ENCODE results near the gene PLSCR4. TPM values are rescaled to one million over a fixed set of nuclear protein-coding genes. Genes with fewer than 3 reads are reported as not detected.
"Not testable (repeated sequence)": the region's sequence is repeated elsewhere in the genome, so short reads cannot be mapped to it uniquely, and the experiment has no call there.

The PLSCR4 gene
- total and polyA plus RNA-seq, 8 donors, result 39.7 to 71.1 (median 58.1) TPM

DNA sequence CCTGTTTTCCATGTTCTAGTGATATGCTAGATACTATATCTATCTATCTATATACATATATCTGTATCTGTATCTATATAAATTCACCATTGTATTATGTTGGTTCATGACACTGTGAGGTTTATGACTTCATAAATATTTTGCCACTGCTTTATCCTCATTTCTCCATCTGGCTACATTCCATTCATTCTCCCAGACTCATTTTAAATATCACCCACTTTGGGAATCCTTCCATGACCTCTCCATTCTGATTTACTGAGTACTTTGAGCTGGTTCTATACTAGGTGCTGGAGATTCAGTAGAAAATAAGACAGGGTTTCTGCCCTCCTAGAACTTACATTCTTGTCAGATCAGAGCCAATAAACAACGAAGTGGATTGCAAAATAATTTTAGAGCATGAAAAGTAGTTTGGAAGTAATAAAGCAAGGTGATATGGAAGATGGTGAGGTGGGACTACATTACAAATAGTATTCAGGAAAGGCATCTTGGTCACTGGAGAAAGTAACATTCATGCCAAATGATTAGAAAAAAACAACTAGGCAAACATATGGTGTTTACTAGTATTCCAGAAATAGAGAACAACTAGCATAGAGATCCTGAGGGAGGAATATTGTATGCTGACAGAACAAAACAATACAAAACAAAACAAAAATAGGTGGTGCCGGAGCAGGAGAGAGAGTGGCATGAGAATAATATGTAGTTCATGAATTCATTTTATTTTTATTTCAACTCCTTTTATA is 11.6 kb upstream of the PLSCR4 start:
- TF ChIP-seq, protein P1, sequence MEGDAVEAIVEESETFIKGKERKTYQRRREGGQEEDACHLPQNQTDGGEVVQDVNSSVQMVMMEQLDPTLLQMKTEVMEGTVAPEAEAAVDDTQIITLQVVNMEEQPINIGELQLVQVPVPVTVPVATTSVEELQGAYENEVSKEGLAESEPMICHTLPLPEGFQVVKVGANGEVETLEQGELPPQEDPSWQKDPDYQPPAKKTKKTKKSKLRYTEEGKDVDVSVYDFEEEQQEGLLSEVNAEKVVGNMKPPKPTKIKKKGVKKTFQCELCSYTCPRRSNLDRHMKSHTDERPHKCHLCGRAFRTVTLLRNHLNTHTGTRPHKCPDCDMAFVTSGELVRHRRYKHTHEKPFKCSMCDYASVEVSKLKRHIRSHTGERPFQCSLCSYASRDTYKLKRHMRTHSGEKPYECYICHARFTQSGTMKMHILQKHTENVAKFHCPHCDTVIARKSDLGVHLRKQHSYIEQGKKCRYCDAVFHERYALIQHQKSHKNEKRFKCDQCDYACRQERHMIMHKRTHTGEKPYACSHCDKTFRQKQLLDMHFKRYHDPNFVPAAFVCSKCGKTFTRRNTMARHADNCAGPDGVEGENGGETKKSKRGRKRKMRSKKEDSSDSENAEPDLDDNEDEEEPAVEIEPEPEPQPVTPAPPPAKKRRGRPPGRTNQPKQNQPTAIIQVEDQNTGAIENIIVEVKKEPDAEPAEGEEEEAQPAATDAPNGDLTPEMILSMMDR (IDR thresholded peaks at IDR 0.05), result no peak
- DNase-seq (no peak), ATAC-seq (no peak)
- H3K4me1 ChIP-seq, result no peaks in the 10 kb centered on the region
- H3K4me3 ChIP-seq, result no peak overlapping the region
- H3K27ac ChIP-seq, result no peak overlapping the region
- no peaks in the 10 kb centered on the region for H3K27me3 ChIP-seq
- H3K9me3 ChIP-seq, result no peaks in the 10 kb centered on the region
- no peaks in the 10 kb centered on the region for H3K36me3 ChIP-seq
- intact Hi-C loops (cut with DNase I), result no loop called here

DNA sequence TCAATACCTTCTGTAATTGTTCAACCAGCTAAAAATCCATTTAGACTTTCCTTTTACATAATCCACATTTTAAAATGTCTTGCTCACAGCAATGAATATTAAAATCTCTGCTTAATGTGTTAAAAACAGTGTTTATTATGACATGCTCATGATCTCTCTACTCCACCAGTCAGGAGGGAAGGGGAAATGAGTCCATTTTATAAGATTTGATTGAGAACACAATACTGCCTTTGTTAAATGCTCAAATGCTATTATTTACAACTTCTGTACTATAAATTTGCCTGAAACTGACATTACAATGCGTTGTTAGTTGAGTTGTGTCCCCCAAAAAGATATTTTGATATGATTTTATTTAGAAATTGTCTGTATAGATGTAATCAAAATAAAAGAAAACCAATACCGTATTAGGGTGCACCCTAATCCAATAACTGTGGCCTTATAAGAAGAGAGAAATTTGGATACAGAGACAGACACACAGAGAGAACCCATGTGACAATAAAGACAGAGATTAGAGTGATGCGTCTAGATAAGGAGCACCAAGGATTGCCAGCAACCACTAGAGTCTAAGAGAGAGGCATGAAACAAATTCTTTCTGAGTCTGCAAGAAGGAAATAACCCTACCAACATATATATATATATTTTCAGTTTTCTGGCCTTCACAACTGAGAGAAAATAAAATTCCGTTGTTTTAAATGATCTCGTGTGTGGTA is 9.1 kb upstream of the PLSCR4 start:
- no peak for ATAC-seq
- H3K9me3 ChIP-seq, result no peaks in the 10 kb centered on the region
- no peaks in the 10 kb centered on the region for H3K27me3 ChIP-seq
- no peak overlapping the region for H3K4me3 ChIP-seq
- DNase-seq, result no peak
- intact Hi-C loops (cut with DNase I), result no loop called here
- no peaks in the 10 kb centered on the region for H3K4me1 ChIP-seq
- H3K36me3 ChIP-seq, result no peaks in the 10 kb centered on the region
- no peak overlapping the region for H3K27ac ChIP-seq
- TF ChIP-seq, protein P1 (IDR thresholded peaks at IDR 0.05), result no peak

DNA sequence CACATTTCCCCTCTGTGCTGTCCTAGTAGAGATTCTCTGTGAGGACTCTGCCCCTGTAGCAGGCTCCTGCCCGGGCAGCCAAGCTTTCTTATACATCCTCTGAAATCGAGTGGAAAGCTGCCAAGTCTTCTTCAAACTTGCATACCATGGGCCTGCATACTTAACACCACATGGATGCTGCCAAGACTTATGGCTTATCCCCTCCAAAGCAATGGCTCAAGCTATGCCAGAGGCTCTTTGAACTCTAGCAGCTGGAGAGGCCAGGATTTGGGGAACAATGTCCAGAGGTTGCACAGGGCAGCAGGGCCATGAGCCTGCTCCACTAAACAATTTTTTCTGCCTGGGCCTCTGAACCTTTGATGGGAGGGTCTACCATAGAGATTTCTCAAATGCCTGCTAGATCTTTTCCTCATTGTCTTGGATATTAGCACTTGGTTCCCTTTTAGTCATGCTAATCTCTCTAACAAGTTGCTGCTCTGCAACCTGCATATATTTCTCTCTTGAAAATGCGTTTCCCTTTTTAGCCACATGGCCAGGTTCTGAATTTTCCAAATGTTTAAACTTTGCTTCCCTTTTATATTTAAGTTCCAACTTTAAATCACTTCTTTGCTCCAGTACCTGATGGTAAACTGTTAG is 6.1 kb upstream of the PLSCR4 start:
- peak in 1 of 4 donors; percentile 33 for DNase-seq
- intact Hi-C loops (cut with DNase I), result no loop called here
- no peaks in the 10 kb centered on the region for H3K36me3 ChIP-seq

DNA sequence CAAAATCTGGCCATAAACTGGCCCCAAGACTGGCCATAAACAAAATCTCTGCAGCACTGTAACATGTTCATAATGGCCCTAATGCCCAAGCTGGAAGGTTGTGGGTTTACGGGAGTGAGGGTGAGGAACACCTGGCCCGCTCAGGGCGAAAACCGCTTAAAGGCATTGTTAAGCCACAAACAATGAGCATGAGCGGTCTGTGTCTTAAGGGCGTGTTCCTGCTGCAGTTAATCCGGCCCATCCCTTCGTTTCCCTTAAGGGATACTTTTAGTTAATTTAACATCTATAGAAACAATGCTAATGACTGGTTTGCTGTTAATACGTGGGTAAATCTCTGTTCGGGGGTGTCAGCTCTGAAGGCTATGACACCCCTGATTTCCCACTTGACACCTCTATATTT is 1.5 kb upstream of the PLSCR4 start:
- peaks cover 0 to 14% of the 10 kb centered on the region in 2 donors for H3K27me3 ChIP-seq
- H3K9me3 ChIP-seq; intact Hi-C loops (cut with DNase I); H3K4me3 ChIP-seq; ATAC-seq; H3K4me1 ChIP-seq; H3K36me3 ChIP-seq: not testable (repeated sequence)
- H3K27ac ChIP-seq, result peak overlapping the region; percentile 87 to 91
- peak in 1 of 4 donors; percentile 20 for DNase-seq

More for the DNA sequence above, 6.1 kb upstream of the PLSCR4 start:
- H3K4me1 ChIP-seq, result no peaks in the 10 kb centered on the region
- no peaks in the 10 kb centered on the region for H3K27me3 ChIP-seq
- TF ChIP-seq, protein P1 (IDR thresholded peaks at IDR 0.05), result no peak
- no peak overlapping the region for H3K4me3 ChIP-seq
- H3K9me3 ChIP-seq, result no peaks in the 10 kb centered on the region
- no peak for ATAC-seq
- H3K27ac ChIP-seq, result no peak overlapping the region

DNA sequence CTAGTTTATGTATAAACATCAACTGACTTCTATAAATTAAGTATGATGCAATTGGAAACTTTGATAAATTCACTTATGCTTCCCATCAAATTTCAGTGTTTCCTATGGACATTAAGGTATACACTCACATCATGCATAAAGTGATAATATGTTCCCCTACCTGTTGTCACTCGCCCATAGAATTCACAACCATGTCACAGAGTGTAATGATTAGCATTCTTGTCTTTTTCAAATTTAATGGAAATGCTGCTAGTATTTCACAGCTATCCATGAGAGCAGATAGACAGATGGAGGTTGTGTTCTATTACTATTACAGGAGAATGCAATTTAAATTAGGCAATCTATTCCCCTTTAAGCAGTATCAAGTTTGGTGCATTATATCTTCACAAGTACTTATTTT is 984 bp downstream of the PLSCR4 start:
- TF ChIP-seq, protein P1 (IDR thresholded peaks at IDR 0.05), result no peak
- Histone ChIP-seq H3K36me3 (no peaks in the 10 kb centered on the region), H3K27ac (peak overlapping the region; percentile 87 to 91), H3K4me3 (peak overlapping the region; percentile 61 to 69), H3K4me1 (peaks cover 0 to 6% of the 10 kb centered on the region in 2 donors), H3K27me3 (peaks cover 0 to 14% of the 10 kb centered on the region in 2 donors), H3K9me3 (no peaks in the 10 kb centered on the region)
- intact Hi-C loops (cut with DNase I), result no loop called here
- DNase-seq (no peak), ATAC-seq (no peak)

All from left lung (tissue), 10 donors.